ENCODE measurements around the gene FCHSD2.
"Not testable (repeated sequence)": the region's sequence is repeated elsewhere in the genome, so short reads cannot be mapped to it uniquely, and the experiment has no call there.

FCHSD2 gene

GRCh38 chr11:72792437-72793021 lies 349.6 kb downstream of the FCHSD2 start:
- DNase-seq (ENCODE audit: low spot score): no peak

GRCh38 chr11:72791228-72791627 lies 350.9 kb downstream of the FCHSD2 start:
- not testable (repeated sequence) for DNase-seq (ENCODE audit: low spot score)

- DNase-seq (ENCODE audit: low spot score): no peak
These were observed 352.5 kb downstream of the FCHSD2 start for GRCh38 chr11:72789493-72790131.

- no peak for DNase-seq (ENCODE audit: low spot score)
These were observed 353.9 kb downstream of the FCHSD2 start for GRCh38 chr11:72788241-72788640.

- DNase-seq (ENCODE audit: low spot score): no peak
These were observed 354.7 kb downstream of the FCHSD2 start for GRCh38 chr11:72787216-72788104.
